Stomach (tissue), 9 donors: ENCODE measurements around the gene SMYD3. TPM values are rescaled to one million over a fixed set of nuclear protein-coding genes. Genes with fewer than 3 reads are reported as not detected.

Source experiments
- DNase-seq, 2 donors: peaks; one replicate each; pipeline versions ENCODE4 v3.0.0 to v3.0.0-alpha.2; 2013 to 2019
- H3K27ac ChIP-seq, 5 donors: fragments of 200-600 bp in 4 of 5; sonication (generic) in 4 of 5; one replicate each; pipeline ENCODE4 v1.5.1; 2013 to 2019; ENCODE audit warnings: mild to moderate bottlenecking in 1 of 5, moderate library complexity in 1 of 5
- H3K27me3 ChIP-seq, 3 donors: fragments of 200-600 bp; sonication (generic); one replicate each; pipeline ENCODE4 v1.5.1; 2017 to 2019; ENCODE audit warnings: mixed run types in 1 of 3
- H3K36me3 ChIP-seq, 4 donors: fragments of 200-600 bp; sonication (generic); 1 replicate in 3 of 4; 2 replicates in 1 of 4; pipeline ENCODE4 v1.5.1; 2016 to 2019
- H3K4me1 ChIP-seq, 4 donors: fragments of 200-600 bp; sonication (generic); one replicate each; pipeline ENCODE4 v1.5.1; 2016 to 2019
- H3K4me3 ChIP-seq, 4 donors: fragments of 200-600 bp; sonication (generic) in 3 of 4; one replicate each; pipeline ENCODE4 v1.5.1; 2016 to 2019; ENCODE audit warnings: mild to moderate bottlenecking in 1 of 4
- H3K9me3 ChIP-seq, 4 donors: fragments of 200-600 bp; sonication (generic); one replicate each; pipeline ENCODE4 v1.5.1; 2016 to 2019
- CTCF ChIP-seq, 7 experiments: fragments of 450-650 bp in 4 of 7; fragments of 200-600 bp in 3 of 7; sonication (generic) in 3 of 7; IDR thresholded peaks; one replicate each; pipeline ENCODE4 v1.5.1; 2016 to 2019; ENCODE audit warnings: antibody characterized with exemption in 7 of 7, control low read depth in 2 of 7, mild to moderate bottlenecking in 1 of 7
- EP300 ChIP-seq: sonication (generic); formaldehyde crosslinking; IDR thresholded peaks from one replicate; pipeline ENCODE4 v1.6.1; 2017; ENCODE audit warnings: antibody characterized with exemption
- POLR2A ChIP-seq, 4 donors: fragments of 450-650 bp; IDR thresholded peaks; one replicate each; pipeline ENCODE4 v1.6.1; 2016; ENCODE audit warnings: antibody characterized with exemption in 4 of 4, control low read depth in 2 of 4, mild to moderate bottlenecking in 1 of 4, moderate library complexity in 1 of 4
- POLR2AphosphoS5 ChIP-seq, 3 donors: sonication (generic); formaldehyde crosslinking; IDR thresholded peaks; one replicate each; pipeline ENCODE4 v1.6.1; 2016; ENCODE audit warnings: antibody characterized with exemption in 3 of 3
- WGBS, 5 donors: extraction: QIAGEN DNeasy Blood & Tissue Kit in 3 of 5; methylation state at CpG; one replicate each; pipeline versions ENCODE4 v1.1.5 to v1.1.7; 2013 to 2018; 5-methylcytosine and 5-hydroxymethylcytosine counted together
- intact Hi-C: fragments of 100-400 bp; cut with DNase I; formaldehyde crosslinking; loops from one replicate; pipeline ENCODE4 v1.15.1; 2023; ENCODE audit warnings: low total_unique reads
- polyA plus RNA-seq, 3 donors: library from polyadenylated mRNA; stranded (reverse); fragments of 200-250 nt; gene quantifications; one replicate each; pipeline ENCODE4 v1.2.3, GENCODE V29; 2013
- total RNA-seq, 5 donors: library from RNA; depleted of rRNA; stranded (reverse); fragments of >200 nt; gene quantifications; one replicate each; pipeline versions ENCODE4 v1.1.0 to v1.2.3, GENCODE V29; 2014 to 2016
- donor health status: healthy with polysubstance abuse.
- donor health status: Bipolar disorder and iron deficiency.
- donor health status: healthy.

The SMYD3 gene
- total and polyA plus RNA-seq, 8 donors, result 6.4 to 196 (median 27.8) TPM

GRCh38 chr1:246528933-246529731, 22.1 kb upstream of the SMYD3 start:
- WGBS, 5 donors, result 67 to 73% (median 69%) methylated on average over 8 of the region's 8 CpGs
- Histone ChIP-seq H3K36me3 (no peaks in the 10 kb centered on the region), H3K4me1 (no peaks in the 10 kb centered on the region), H3K27ac (no peak overlapping the region), H3K27me3 (no peaks in the 10 kb centered on the region), H3K4me3 (no peak overlapping the region), H3K9me3 (peaks cover 0 to 20% (median 15%) of the 10 kb centered on the region in 4 donors)
- TF ChIP-seq POLR2A (IDR thresholded peaks at IDR 0.05) (no peak), EP300 (no peak), POLR2AphosphoS5 (IDR thresholded peaks at IDR 0.05) (no peak), CTCF (IDR thresholded peaks at IDR 0.05) (no peak)
- intact Hi-C loops, result no loop called here
- no peak for DNase-seq

- WGBS, 5 donors, result 40 to 58% (median 46%) methylated on average over 5 of the region's 5 CpGs
- intact Hi-C loops, result no loop called here
- Histone ChIP-seq H3K4me3 (no peak overlapping the region), H3K36me3 (no peaks in the 10 kb centered on the region), H3K27me3 (no peaks in the 10 kb centered on the region), H3K27ac (no peak overlapping the region), H3K4me1 (no peaks in the 10 kb centered on the region), H3K9me3 (peaks cover 0 to 20% (median 15%) of the 10 kb centered on the region in 4 donors)
- TF ChIP-seq EP300, result no peak
- TF ChIP-seq POLR2AphosphoS5 (IDR thresholded peaks at IDR 0.05), result no peak
- TF ChIP-seq CTCF (IDR thresholded peaks at IDR 0.05), result no peak
- no peak for TF ChIP-seq POLR2A (IDR thresholded peaks at IDR 0.05)
- no peak for DNase-seq
These were observed 20.5 kb upstream of the SMYD3 start for GRCh38 chr1:246527402-246528088.

- no peak overlapping the region for H3K27ac ChIP-seq
- no peak for DNase-seq
- no peaks in the 10 kb centered on the region for H3K4me1 ChIP-seq
- no peaks in the 10 kb centered on the region for H3K36me3 ChIP-seq
- H3K9me3 ChIP-seq, result peaks cover 0 to 20% (median 15%) of the 10 kb centered on the region in 4 donors
- intact Hi-C loops, result no loop called here
- 72 to 87% (median 75%) methylated on average over 6 to 7 of the region's 7 CpGs for WGBS, 5 donors
- H3K4me3 ChIP-seq, result no peak overlapping the region
- no peaks in the 10 kb centered on the region for H3K27me3 ChIP-seq
- TF ChIP-seq POLR2A (IDR thresholded peaks at IDR 0.05) (no peak), EP300 (no peak), CTCF (IDR thresholded peaks at IDR 0.05) (no peak), POLR2AphosphoS5 (IDR thresholded peaks at IDR 0.05) (no peak)
These were observed 19.8 kb upstream of the SMYD3 start for GRCh38 chr1:246526915-246527314.

- Histone ChIP-seq H3K4me1 (no peaks in the 10 kb centered on the region), H3K36me3 (no peaks in the 10 kb centered on the region)
- intact Hi-C loops, result no loop called here
These were observed 19.3 kb upstream of the SMYD3 start for GRCh38 chr1:246526380-246526779.

More at GRCh38 chr1:246526380-246526779, 19.3 kb upstream of the SMYD3 start:
- no peak for TF ChIP-seq CTCF (IDR thresholded peaks at IDR 0.05)
- no peak for TF ChIP-seq EP300
- TF ChIP-seq POLR2AphosphoS5 (IDR thresholded peaks at IDR 0.05), result no peak
- no peak for TF ChIP-seq POLR2A (IDR thresholded peaks at IDR 0.05)
- DNase-seq, result no peak
- WGBS, 5 donors, result 81 to 88% (median 87%) methylated on average over 4 of the region's 4 CpGs
- Histone ChIP-seq H3K27me3 (no peaks in the 10 kb centered on the region), H3K4me3 (no peak overlapping the region), H3K27ac (no peak overlapping the region), H3K9me3 (peaks cover 0 to 19% (median 14%) of the 10 kb centered on the region in 4 donors)
